Measurements from ENCODE around the gene ATP8B1. TPM values are rescaled to one million over a fixed set of nuclear protein-coding genes. Genes with fewer than 3 reads are reported as not detected.
A peak's percentile ranks its signal among the peaks of the same experiment; 100 is the strongest.
"Not testable (repeated sequence)": the region's sequence is repeated elsewhere in the genome, so short reads cannot be mapped to it uniquely, and the experiment has no call there.

ATP8B1 gene
- total RNA-seq (2014; rRNA removed; shearing (Covaris generic)) = 1.4 and 2.4 TPM in 2 replicates

DNA sequence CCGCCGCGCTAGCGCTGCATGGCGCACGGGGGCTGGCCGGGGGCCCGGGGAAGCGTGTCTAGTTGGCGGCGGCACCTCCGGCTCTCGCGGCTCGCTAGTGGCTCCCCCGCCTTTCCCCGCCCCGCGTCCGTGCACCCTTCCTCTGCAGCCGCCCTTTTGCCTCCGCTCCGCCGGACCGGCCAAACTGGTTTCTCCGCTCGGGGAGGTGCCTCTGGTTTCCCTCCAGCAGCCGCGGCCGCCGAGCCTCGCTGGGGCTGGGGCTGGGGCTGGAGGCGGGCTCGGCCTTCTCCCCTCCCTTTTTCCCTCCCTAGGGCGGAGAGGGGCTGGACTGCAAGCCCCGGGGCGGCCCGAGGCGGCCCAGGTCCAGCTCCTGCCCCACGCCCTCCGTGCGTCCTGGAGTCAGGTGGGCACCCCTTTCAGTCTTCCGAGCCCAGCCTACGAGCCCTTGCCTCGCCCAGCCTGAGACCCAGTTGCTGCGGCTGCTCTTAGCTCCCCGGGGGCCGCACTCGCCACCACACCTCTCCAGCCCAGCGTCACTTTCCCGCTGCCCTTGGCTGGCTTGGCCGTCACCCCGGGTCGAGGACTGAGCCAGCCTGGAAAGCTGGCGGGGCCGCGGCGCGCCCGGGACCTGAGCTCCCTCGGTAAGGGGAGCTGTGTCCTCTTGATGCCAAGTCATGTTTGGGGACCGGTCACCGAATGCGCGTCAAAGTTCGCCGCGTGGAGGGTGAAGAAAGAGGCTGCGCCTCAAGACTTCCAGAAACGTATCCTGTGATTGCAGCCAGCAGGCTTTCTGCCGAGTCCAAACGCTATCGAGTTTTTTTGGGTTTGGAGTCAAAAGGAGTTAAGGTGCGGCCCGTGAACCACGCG lies at the start of gene ATP8B1:
TSS of gene ATP8B1 (minus strand) at position 213 of the 867 bp plus-strand sequence. CDS start 71,508 bp downstream, outside the sequence.
- Histone ChIP-seq H3K36me3 (replicated peaks; ENCODE audit: control insufficient read depth, insufficient read depth, low read length) (no peaks in the 10 kb centered on the region), H3K27me3 (ENCODE audit: control insufficient read depth, insufficient read depth, low read length) (peaks cover 53% of the 10 kb centered on the region), H3K4me3 (ENCODE audit: insufficient read depth, low read depth, low read length) (peak within 1 kb of the TSS; percentile 58)
- DNase-seq = peak; percentile 94

DNA sequence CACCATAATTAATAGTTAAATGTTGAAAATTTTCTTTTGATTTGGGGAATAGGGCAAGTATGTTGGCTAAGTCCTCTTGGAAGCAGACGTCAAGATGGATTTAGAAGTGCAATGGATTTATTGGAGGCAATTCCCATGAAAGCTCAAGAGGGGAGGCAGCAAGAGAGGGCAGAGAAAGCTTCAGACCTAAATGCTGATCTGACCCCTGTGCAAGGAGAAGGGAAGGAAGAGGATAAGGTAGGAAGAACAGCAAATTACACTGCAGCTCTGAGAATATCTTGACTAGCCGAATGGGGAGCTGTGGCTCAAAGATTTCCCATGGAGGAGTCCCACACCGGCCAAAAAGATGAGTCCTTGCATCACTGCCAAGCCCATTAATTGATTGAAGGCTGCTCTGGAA lies 46.9 kb upstream of the ATP8B1 start:
- H3K27me3 ChIP-seq (ENCODE audit: control insufficient read depth, insufficient read depth, low read length) = no peaks in the 10 kb centered on the region
- DNase-seq = no peak
- H3K4me3 ChIP-seq (ENCODE audit: insufficient read depth, low read depth, low read length) = no peak overlapping the region
- no peaks in the 10 kb centered on the region for H3K36me3 ChIP-seq (replicated peaks; ENCODE audit: control insufficient read depth, insufficient read depth, low read length)

DNA sequence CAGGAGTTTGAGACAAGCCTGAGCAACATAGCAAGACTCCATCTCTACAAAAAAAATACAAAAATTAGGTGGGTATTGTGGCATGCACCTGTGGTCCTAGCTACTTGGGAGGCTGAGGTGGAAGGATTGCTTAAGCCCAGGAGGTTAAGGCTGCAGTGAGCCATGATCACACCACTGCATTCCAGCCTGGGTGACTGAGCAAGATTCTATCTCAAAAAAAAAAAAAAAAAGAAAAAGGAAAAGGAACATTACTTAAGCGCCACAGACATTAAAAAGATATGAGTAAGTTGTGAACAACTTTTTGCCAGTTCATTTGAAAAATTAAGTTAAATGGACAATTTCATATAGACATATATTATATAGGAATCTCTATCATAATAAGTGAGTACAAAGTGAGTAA lies 45.3 kb upstream of the ATP8B1 start:
- not testable (repeated sequence) for DNase-seq; H3K36me3 ChIP-seq (replicated peaks; ENCODE audit: control insufficient read depth, insufficient read depth, low read length); H3K27me3 ChIP-seq (ENCODE audit: control insufficient read depth, insufficient read depth, low read length); H3K4me3 ChIP-seq (ENCODE audit: insufficient read depth, low read depth, low read length)

DNA sequence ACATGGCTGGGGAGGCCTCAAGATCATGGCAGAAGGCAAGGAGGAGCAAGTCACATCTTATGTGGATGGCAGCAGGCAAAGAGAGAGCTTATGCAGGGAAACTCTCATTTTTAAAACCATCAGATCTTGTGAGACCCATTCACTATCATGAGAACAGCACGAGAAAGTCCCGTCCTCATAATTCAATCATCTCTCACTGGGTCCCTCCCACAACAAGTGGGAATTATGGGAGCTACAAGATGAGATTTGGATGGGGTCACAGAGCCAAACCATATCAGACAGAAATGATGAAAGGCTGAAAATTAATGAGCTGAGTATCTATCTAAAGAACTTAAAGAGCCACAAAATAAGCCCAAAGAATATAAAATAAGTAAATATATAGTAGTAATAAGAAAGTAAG lies 44.3 kb upstream of the ATP8B1 start:
- H3K27me3 ChIP-seq (ENCODE audit: control insufficient read depth, insufficient read depth, low read length); H3K4me3 ChIP-seq (ENCODE audit: insufficient read depth, low read depth, low read length); DNase-seq; H3K36me3 ChIP-seq (replicated peaks; ENCODE audit: control insufficient read depth, insufficient read depth, low read length): not testable (repeated sequence)

DNA sequence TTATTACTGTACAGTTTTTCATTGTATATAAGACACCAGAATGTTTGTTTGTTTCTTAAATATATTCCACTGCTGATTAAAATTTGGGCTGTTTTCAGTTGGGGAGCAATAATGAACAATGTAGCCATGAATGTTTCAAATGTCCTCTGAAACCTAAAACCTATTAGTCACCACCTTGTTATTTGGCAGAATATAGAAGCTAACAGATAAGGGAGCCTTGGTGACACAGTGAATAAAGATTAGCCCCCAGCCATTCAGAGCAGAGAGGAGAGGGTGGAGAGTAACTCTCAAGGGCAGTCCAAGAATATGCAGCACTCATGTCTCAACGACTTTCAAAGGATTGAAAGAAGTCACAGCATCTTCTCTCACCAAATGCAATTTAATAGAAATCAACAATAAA lies 43.1 kb upstream of the ATP8B1 start:
- DNase-seq = no peak
- Histone ChIP-seq H3K27me3 (ENCODE audit: control insufficient read depth, insufficient read depth, low read length) (no peaks in the 10 kb centered on the region), H3K4me3 (ENCODE audit: insufficient read depth, low read depth, low read length) (no peak overlapping the region), H3K36me3 (replicated peaks; ENCODE audit: control insufficient read depth, insufficient read depth, low read length) (no peaks in the 10 kb centered on the region)

DNA sequence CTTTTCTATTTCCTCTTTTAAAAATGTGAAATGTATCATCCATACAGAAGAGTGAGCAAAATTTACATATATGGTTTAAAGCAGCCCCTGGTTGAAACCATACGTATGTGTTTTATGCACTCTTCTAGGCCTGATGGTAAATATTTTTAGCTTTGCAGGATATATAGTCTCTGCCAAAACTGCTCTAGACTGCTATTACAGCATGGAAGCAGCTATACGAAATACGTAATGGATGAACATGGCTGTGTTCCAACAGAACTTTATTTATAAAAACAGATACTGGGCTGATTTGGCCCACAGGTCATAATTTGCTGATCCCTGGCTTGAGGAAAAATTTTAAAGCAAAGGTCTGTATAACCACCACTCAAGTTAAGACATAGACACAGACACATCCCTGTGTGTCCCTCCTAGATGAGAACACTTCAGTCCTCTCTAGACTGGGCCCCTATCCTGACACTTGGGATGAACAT lies 42.5 kb upstream of the ATP8B1 start:
- Histone ChIP-seq H3K27me3 (ENCODE audit: control insufficient read depth, insufficient read depth, low read length) (no peaks in the 10 kb centered on the region), H3K36me3 (replicated peaks; ENCODE audit: control insufficient read depth, insufficient read depth, low read length) (no peaks in the 10 kb centered on the region), H3K4me3 (ENCODE audit: insufficient read depth, low read depth, low read length) (no peak overlapping the region)
- DNase-seq = no peak

DNA sequence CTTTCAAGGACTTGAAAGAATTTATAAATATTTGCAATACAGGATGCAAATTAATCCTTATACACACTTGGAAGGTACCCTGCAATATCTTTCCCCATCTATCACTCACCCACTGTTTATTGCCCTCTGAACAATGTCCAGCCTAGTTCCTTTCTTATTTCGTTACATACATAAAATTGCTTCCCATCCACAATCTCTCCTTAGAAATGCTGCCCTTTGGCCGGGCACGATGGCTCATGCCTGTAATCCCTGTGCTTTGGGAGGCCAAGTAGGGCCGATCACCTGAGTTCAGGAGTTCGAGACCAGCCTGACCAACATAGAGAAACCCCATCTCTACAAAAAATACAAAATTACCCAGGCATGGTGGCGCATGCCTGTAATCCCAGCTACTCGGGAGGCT lies 41.2 kb upstream of the ATP8B1 start:
- DNase-seq = no peak
- Histone ChIP-seq H3K36me3 (replicated peaks; ENCODE audit: control insufficient read depth, insufficient read depth, low read length) (no peaks in the 10 kb centered on the region), H3K27me3 (ENCODE audit: control insufficient read depth, insufficient read depth, low read length) (no peaks in the 10 kb centered on the region), H3K4me3 (ENCODE audit: insufficient read depth, low read depth, low read length) (no peak overlapping the region)

DNA sequence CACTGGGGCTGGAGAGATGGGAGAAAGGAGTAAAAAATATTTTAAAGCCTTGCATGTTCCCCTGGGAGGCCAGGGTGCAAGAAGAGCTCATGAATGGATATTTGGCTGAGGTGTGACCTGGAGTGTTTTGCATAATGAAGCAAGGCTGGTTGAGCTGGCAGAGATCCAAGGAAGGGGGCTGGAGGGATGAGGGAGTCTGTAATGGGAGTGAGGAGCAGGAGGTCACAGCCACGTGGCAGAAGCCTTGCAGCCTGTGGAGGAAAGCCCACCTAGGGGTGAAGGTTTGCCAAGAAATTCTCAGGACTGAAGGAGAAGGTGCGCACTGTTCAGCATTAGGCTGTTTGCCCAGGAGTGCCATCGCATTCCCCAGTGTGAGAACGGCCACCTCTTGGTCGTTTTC lies 40.3 kb upstream of the ATP8B1 start:
- DNase-seq = no peak

DNA sequence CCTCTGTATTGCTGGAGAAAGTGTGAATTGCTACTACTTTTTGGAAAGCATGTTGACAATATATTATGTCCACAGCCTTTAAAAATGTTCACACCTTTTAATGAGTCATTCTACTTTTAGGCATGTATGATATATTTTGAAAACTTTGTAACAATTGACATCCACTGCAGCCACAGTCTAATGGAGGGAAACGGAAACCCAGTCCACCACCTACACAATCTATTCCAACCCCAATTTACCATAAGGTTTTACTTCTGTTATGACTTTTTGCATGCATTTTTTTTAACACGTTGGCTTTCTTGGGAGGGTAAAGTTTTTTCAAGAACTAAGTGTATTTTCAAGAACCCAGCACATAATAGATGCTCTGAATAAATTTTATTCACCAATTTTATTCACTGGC lies 38.5 kb upstream of the ATP8B1 start:
- H3K27me3 ChIP-seq (ENCODE audit: control insufficient read depth, insufficient read depth, low read length) = no peaks in the 10 kb centered on the region
- no peak for DNase-seq
- H3K36me3 ChIP-seq (replicated peaks; ENCODE audit: control insufficient read depth, insufficient read depth, low read length) = no peaks in the 10 kb centered on the region
- H3K4me3 ChIP-seq (ENCODE audit: insufficient read depth, low read depth, low read length) = no peak overlapping the region

More for the DNA sequence above, 40.3 kb upstream of the ATP8B1 start:
- no peak overlapping the region for H3K4me3 ChIP-seq (ENCODE audit: insufficient read depth, low read depth, low read length)
- no peaks in the 10 kb centered on the region for H3K36me3 ChIP-seq (replicated peaks; ENCODE audit: control insufficient read depth, insufficient read depth, low read length)
- no peaks in the 10 kb centered on the region for H3K27me3 ChIP-seq (ENCODE audit: control insufficient read depth, insufficient read depth, low read length)

DNA sequence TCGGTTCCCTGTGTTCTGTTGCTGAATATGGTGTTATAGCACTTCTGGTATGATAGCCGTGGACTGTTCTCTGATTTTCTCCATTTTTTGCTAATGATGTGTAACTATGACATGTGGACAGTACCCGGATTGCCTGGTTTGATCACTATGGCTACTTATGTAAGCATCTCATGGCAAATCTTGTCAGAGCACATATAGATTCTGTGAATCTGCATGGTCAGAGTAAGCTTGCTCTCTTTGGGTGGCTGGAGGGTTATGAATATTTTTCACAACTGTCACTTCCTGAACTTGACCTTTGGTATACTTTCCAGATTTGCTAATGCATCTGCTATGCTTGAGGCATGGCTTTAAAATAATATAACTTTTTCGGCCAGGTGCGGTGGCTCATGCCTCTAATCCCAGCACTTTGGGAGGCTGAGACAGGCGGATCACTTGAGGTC lies 36.8 kb upstream of the ATP8B1 start:
- DNase-seq = no peak
- Histone ChIP-seq H3K36me3 (replicated peaks; ENCODE audit: control insufficient read depth, insufficient read depth, low read length) (no peaks in the 10 kb centered on the region), H3K27me3 (ENCODE audit: control insufficient read depth, insufficient read depth, low read length) (no peaks in the 10 kb centered on the region), H3K4me3 (ENCODE audit: insufficient read depth, low read depth, low read length) (no peak overlapping the region)

DNA sequence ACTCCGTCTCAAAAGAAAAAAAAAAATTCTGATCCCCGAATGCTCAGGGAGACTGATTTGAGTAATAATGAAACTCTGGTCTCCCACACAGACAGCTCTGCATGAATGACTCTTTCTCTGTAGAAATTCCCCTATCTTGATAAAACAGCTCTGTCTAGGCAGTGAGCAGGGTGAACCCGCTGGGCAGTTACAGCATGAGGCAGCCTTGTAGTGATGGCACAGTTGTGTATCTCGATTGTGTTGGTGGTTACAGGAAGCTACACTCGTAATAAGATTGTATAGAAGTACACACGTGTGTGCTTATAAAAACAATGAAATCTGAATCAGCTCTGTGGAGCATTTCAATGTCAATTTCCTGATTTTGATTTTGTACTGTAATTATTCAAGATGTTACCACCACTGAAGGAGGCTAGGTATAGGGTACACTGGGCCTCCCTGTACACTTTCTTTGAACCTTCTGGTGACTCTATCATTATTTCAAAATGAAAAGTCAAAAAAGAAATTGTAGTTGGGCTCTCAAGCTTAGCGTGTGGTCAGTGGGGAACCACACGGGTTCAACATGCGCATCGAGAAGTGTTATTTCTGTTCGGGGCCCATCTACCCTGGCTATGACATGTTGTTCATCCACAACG lies 34.9 kb upstream of the ATP8B1 start:
- no peak overlapping the region for H3K4me3 ChIP-seq (ENCODE audit: insufficient read depth, low read depth, low read length)
- H3K27me3 ChIP-seq (ENCODE audit: control insufficient read depth, insufficient read depth, low read length) = no peaks in the 10 kb centered on the region
- no peaks in the 10 kb centered on the region for H3K36me3 ChIP-seq (replicated peaks; ENCODE audit: control insufficient read depth, insufficient read depth, low read length)
- no peak for DNase-seq

DNA sequence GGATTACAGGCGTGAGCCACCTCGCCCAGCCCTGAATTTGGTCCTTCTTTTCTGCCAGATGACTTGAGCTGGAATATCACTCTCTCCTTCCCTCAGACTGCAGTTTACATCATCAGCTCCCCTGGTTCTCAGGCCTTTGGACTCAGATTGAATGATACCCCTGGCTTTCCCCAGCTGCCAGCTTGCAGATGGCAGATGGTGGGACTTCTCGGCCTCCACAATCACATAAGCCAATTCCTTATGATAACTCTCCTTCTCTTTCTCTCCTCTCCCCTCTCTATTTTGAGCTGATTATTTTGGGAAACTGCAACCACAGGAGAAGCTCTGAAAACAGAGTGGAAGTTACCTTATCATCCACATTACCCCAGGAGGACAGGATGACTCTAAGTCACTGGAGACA lies 33.4 kb upstream of the ATP8B1 start:
- Histone ChIP-seq H3K27me3 (ENCODE audit: control insufficient read depth, insufficient read depth, low read length) (no peaks in the 10 kb centered on the region), H3K4me3 (ENCODE audit: insufficient read depth, low read depth, low read length) (no peak overlapping the region), H3K36me3 (replicated peaks; ENCODE audit: control insufficient read depth, insufficient read depth, low read length) (no peaks in the 10 kb centered on the region)
- no peak for DNase-seq

DNA sequence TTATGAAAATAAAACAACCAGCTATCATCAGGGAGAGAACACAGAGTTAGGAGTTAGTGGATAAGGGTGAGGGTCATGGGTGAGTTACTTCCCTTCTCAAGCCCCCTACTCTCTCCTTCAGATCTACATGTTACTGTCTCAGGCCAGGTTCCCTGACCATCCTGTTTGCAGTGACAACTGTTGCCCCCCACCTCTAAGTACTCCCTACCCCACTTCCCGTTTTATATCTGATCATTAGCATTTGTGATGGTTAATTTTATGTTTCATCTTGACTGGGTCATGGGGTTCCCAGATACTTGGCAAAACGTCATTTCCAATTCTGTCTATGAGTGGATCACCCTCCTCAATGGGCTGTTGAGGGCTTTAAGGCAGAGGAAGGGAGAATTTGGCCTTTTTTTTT lies 32.8 kb upstream of the ATP8B1 start:
- Histone ChIP-seq H3K36me3 (replicated peaks; ENCODE audit: control insufficient read depth, insufficient read depth, low read length) (no peaks in the 10 kb centered on the region), H3K27me3 (ENCODE audit: control insufficient read depth, insufficient read depth, low read length) (no peaks in the 10 kb centered on the region), H3K4me3 (ENCODE audit: insufficient read depth, low read depth, low read length) (no peak overlapping the region)
- DNase-seq = no peak

DNA sequence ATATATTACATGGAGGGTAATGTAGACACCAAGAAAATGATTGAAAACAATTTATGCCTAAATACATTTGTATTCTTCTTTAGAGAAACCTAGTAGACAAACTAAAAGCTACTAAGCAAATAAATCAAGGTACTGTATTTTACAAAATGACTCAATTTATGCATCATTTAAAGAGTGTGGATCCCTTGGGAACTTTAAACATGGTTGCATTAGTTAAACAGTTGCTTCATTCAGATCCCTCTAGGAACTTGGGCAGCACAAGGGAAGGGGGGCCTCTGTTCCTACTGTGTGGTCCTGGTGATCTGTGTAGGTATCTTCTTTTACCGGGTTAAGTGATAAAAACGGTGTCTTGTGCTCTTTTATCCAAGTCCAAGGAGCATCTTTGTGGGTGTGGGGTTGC lies 31.5 kb upstream of the ATP8B1 start:
- H3K36me3 ChIP-seq (replicated peaks; ENCODE audit: control insufficient read depth, insufficient read depth, low read length) = no peaks in the 10 kb centered on the region
- H3K27me3 ChIP-seq (ENCODE audit: control insufficient read depth, insufficient read depth, low read length) = no peaks in the 10 kb centered on the region
- no peak for DNase-seq
- no peak overlapping the region for H3K4me3 ChIP-seq (ENCODE audit: insufficient read depth, low read depth, low read length)

DNA sequence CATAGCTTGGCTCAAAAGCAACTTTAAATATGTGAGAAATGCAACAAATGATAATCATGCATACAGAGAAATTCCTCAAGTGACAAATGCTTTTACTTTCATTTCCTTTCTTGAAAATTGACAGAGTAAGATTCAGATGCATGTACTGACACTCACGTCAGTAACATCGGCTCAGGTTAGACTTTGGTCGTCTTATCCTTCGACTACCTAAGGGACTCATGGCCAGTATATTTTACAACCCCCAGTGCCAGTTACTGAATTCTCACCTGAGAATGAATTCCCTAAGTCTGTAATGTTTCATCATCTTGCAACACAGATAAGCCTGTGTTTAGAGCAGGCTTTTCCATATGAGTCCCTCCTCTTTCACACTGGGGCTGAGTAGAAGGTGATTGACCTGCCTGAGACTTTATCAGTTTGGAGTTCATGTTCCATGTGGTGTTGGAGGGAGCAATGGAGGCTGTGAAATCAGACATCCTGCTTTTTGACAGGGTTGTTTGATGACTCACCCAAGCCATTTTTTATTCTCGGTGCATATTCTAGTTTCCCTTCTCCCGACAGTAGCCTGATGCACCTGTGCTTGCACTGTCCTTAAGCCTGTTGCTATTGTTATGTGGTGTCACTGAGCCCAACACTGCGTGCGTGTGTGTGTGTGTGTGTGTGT lies 30.5 kb upstream of the ATP8B1 start:
- Histone ChIP-seq H3K4me3 (ENCODE audit: insufficient read depth, low read depth, low read length) (no peak overlapping the region), H3K36me3 (replicated peaks; ENCODE audit: control insufficient read depth, insufficient read depth, low read length) (no peaks in the 10 kb centered on the region), H3K27me3 (ENCODE audit: control insufficient read depth, insufficient read depth, low read length) (no peaks in the 10 kb centered on the region)
- no peak for DNase-seq

Measured in H7 (cell line).